IPS DF 19.7 (cell line): ENCODE data around the gene CNGA2.

Source experiments
- DNase-seq: peaks from one replicate; pipeline ENCODE4 v3.0.0-alpha.2; 2013; ENCODE audit warnings: low read depth, low spot score

CNGA2 gene

DNA sequence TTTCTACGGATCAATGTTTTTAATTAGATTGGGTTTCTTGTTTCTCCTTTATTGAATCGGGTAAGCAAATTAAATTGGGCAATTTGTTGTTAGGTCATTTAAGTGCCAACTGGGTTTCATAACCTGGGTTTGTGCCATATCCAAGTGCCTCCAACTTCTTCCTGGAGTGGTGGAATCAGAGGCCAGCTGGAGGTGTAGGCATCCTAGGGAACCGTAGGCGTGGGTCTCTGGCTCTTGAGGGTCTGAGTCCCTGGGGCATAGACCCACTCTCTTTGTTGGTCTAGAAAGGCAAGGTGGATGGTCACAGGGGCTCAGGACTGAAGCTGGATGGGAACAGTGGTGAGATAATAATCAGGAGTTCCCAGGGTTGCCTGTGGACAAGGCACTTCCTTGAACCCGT is 18.3 kb downstream of the CNGA2 start:
- no peak for DNase-seq

DNA sequence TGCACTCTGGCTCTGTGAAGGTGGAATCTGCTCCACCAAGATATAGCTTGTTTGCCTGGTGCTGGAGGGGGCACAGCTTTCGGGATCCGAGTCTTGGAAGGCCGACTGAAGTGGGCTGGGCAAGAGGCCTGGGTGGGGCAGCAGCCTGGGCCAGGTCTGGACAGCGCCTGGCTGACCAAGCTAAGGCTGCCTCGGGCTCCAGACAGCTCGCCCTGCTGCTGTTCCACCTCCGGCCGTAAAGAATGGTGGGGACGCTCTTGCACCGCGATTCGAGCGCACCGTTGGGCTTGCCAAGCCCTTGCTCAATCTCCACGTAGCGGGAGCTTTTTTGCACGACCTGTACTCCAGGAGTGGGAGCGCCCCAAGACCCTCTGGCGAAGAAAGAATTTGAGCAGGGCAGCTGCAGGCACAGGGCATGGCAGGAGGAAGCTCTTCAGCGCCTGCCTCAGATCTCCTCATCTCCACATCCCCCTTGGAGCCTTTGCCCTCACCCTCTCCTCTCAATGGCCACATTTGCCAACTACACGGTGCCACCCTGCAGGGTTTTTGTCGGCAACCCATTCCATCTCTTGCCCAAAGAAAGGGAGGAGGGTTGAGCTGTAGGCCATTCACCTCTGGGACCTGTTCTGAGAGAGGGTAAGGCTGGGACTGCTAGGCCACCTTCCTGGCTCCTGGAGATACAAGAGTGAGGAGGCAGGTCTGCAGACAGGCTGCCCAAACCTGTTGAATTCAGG is 18.9 kb downstream of the CNGA2 start:
- DNase-seq: no peak

GRCh38 chrX:151754047-151754429 is 19.5 kb downstream of the CNGA2 start:
- DNase-seq: no peak

DNA sequence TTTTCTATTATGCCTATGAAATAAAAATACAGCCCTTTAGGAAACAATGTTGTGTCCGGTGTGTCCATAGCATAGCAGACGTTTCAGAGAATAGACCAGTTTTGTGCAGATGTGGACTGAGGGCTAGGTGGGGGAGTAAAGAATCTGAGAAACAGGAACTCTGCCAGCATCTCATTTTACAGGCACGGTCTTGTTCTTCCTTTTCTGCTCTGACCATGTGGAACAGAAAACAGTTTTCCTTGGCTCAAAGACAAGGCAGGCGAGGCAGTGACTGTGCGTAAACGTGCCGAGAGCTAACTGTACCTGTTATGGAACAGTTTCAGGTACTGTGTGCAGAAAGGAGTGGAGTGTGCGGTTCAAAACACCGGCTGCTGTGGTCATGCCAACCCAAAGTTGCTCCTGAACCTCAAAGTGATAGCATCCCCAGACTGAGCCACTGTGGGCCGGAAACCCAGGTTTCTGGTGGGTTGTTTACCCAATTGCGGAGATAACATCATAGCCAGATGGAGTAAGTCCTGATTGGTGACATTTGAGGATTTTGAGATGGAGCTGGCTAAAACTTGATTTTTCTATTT is 20.2 kb downstream of the CNGA2 start:
- DNase-seq: no peak

- DNase-seq: no peak
Observed at GRCh38 chrX:151759041-151759708, 24.6 kb downstream of the CNGA2 start.

GRCh38 chrX:151762802-151763201 is 28.3 kb downstream of the CNGA2 start:
- DNase-seq: no peak

DNA sequence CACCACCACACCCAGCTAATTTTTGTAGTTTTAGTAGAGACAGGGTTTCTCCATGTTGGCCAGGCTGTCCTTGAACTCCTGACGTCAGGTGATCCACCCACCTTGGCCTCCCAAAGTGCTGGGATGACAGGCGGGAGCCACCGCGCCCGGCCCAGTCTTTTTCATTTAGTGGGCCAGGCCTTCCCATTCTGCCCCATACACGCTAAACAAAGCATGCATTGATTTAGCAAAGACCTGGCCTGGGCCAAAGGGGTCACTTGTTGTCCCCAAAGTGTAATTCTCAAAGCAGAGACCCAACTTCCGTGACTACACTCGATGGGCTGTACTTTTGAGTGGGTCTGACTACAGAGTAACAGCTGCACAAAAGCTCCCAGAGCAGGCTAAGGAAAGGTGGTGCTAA is 29.2 kb downstream of the CNGA2 start:
- no peak for DNase-seq

GRCh38 chrX:151765026-151765425 is 30.5 kb downstream of the CNGA2 start:
- no peak for DNase-seq

DNA sequence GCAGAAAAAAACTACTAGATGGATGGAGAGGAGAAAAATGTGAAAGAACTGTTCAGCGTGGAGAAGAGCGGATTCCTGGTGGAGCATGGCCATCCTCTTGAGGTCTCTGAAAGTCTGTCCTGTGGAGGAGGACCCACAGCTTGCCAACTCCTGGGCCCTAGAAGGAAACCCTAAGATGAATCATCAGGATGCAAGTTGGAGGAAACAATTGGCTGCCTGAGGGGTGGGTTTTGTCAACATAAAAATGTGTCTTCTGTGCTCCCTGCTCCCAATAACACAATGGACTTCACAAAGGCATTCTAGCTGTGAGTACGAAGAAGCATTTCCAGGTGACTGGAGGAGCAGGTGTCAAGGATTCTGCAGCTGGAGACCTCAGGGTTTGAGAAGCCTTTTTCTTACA is 37.2 kb downstream of the CNGA2 start:
- no peak for DNase-seq

DNA sequence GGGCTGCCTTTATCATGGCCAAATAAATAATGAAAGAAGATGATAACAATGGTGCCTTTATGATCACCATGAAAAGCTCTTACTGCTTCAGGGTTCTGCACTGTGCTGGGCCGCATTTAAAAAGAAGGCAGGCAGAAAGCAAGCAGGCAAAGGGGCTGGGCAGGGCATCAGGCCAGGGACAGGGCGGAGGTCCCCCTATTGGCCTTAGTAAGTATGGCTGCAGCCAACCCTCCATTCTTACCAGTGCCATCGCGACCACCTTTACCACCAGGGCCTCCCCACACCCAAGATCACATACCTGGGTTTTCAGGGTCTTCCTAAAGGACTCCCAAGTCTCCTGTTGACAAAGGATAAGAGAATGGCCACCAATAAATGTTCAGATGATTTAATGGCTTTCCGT is 38.9 kb downstream of the CNGA2 start:
- no peak for DNase-seq

DNA sequence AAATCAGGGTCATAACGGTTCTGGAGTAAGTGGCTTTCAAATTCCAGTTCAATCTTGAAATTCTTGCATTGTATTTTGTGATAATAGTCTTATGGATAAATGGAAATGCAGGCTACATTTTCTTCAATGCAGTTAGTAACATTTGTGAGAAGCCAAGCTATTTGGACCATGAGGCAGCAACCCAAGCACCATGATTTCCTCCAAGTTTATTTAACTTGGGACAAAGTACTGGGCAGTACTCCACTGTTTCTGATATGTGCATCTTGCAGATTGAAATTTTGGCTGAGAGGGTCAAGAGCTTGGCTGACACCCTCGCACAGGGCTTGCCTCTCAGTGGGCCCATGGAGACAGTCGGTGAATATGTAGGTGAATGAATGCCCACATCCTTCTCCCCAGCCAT is 39.9 kb downstream of the CNGA2 start:
- DNase-seq: no peak

- DNase-seq: no peak
Observed at GRCh38 chrX:151776181-151776731, 41.7 kb downstream of the CNGA2 start.

DNA sequence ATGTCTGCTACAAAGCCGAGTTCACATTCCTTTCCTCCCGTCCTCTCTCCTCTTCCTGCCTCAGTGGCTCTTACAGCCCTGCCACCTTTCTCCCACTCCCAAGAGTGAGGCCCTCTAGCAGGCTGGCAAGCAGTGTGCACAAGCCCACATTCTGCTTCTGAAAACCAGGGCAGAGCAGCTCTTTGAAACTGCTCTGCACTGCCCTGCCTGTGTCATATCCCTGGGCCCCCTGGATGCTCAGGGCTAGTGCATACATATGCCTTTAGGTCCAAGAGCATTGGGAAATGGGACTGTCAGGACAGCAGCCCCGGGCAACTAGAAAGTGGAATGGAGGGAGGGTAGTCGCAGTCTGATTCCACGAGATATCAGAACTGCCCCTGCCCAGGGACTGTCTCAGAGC is 42.4 kb downstream of the CNGA2 start:
- DNase-seq: no peak

DNA sequence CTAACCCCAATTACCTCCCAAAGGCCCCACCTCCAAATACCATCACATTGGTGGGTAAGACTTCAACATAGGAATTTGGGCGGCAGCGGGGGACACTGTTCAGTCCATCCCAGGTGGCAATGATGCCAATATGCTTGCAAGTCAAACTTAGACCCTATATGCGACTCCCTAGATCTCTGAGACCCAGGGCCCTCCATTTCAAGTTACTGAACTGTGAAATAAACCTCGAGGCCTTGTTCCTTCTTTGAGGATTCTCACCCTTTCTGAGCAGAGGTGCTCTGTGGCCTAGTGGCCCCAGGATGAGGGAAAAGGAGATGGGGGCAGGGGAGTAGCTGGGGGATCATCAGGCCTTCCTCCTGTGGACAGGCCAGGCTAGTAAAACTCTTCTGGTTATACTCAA is 44.7 kb downstream of the CNGA2 start:
- DNase-seq: no peak

DNA sequence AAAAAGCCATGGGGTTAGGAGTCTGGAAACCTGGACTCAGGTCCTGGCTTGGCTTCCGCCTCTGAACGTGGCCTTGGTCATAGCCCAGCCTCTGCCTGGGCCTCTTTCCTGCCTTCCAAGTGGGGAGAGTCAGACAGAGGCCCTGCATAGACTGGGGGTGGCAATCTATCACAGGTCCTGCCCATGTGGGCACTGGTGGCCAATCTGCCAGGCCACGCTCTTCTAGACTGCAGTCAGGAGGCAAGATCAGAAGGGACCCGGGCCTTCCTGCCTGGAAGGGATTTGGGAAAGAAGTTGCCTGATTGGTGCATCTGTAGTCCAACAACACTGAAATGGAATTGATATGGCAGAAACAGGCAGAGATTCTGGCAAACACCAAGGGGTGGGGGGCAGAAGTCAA is 46.1 kb downstream of the CNGA2 start:
- no peak for DNase-seq

DNA sequence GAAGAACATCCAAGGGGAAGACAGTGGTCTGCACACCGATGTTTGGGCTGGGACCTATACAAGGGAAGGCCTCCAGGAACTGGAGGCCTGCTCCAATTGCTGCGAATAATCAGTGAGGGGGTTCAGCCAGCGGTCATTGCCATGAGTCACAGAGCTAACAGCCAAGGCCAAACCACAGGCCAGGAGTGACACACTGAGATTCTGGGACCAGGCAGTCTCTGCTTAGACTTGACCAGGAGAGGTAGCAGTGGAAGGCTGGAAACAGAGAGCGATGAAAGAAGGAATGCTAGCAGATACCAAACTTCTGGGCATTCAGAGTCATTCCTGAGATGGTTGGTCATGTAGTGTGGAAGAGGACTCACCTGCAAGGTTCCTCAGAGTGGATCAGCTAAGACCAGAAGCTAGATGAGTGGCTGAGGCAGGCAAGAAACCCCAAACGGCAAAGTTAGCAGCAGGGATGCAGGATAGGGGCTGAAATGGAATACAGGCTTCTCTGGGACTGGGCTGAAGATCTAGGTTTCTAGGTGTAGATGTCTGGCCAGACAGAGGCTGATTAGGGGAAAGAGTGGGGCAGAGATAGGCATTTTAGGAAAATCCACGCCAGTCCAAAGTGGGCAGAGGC is 54.7 kb downstream of the CNGA2 start:
- no peak for DNase-seq

DNA sequence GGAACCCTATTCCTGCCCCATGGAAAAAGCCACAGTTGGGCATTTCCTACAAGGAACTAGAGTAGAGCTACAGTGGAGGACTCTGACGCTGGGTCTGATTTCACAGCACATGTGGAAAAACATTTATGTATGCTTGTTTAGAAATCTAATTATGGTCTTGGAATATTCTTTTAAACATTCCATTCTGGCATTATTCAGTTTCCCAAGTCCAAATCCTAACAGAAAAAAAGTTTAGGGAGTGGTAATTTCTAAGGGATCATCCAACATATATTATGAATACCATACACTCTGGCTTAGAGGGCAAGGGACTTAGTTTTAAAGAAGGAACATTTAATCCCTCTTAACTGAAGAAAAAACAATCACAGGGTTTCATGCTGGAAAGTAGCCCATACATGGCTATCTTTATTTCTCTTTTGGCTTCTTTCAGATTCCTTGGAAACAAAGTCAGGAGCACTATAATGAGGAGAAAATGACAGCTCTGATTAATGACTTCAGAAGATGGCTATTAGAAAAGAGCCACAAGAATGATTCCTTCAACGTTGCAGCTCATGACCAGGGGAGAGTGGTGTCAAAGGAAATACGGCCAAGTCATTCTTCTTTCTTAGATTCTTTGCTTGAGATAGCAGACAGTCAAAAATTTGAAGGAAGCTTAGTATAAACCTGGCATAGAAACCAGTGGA is 56.1 kb downstream of the CNGA2 start:
- DNase-seq: no peak

- DNase-seq: no peak
Observed at GRCh38 chrX:151791961-151792360, 57.4 kb downstream of the CNGA2 start.

DNA sequence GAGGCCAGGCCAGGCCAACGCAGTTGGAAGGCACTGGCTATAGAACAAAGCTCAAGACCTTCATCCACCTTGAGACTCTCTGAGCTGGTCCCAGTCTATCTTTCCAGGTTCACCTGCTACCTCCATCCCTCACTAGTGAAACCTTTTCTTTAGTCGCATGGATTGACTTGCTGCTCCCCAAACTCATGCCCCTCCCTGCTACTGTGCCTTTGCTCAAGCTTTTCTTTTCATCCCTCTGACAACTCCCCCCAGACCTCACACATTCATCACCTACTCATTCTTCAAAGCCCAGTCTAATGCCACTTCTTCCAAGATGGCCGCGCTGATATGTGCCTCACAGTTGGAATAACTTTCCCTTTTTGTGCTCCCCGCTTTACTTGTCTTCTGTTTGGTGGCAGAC is 58.0 kb downstream of the CNGA2 start:
- DNase-seq: no peak

DNA sequence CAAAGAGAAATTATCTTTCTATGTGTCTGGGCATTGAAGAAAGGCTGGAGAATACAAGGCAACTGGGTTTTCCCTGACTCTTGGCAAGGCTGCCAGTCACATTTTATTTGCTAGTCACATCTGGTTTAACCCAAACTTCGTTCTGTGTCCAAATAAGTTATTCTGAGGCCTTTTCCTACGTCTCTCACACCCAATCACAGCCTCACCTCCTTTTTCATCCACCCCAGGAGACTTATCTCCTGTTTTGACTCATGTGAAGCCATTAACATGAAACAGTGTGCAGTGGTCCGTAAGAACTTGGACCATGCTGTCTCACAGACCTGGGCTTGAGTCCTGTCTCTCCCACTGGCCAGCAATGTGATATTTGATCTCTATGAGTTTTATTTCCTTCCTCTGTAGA is 59.3 kb downstream of the CNGA2 start:
- DNase-seq: no peak
